WTC11 (cell line): ENCODE data around the gene EPHA6. TPM values are rescaled to one million over a fixed set of nuclear protein-coding genes. Genes with fewer than 3 reads are reported as not detected.

ENCODE experiments used
- ATAC-seq: fragments of 200-7000 bp; cut with Tn5 transposase; 2 replicates; pipeline ENCODE4 v1.10.0; 2021; ENCODE audit warnings: mild to moderate bottlenecking, moderate library complexity
- CTCF ChIA-PET: fragments of 300-600 bp; sonication (Branson Sonifier 250); formaldehyde crosslinking; loops from one replicate; lab custom pipeline; 2021; ENCODE audit warnings: antibody characterized with exemption; lab: Charles Lee
- POLR2A ChIA-PET: fragments of 350-600 bp; sonication (Branson Sonifier 250); formaldehyde crosslinking; loops from one replicate; lab custom pipeline; 2021; ENCODE audit warnings: antibody characterized with exemption; lab: Charles Lee
- DNase-seq: peaks from one replicate; pipeline ENCODE4 v3.0.0; 2021; ENCODE audit warnings: low spot score
- H3K27ac Mint-ChIP-seq: 2 replicates; pipeline ENCODE4 v1.8.0; 2021; ENCODE audit warnings: mixed read lengths
- H3K27me3 Mint-ChIP-seq: 2 replicates; pipeline ENCODE4 v1.8.0; 2021; ENCODE audit warnings: low read depth, mild to moderate bottlenecking, moderate library complexity, mixed read lengths
- H3K36me3 Mint-ChIP-seq: 2 replicates; pipeline ENCODE4 v1.8.0; 2021; ENCODE audit warnings: mixed read lengths
- H3K4me1 Mint-ChIP-seq: 2 replicates; pipeline ENCODE4 v1.8.0; 2022; ENCODE audit warnings: mixed read lengths
- H3K4me3 Mint-ChIP-seq: 2 replicates; pipeline ENCODE4 v1.8.0; 2021; ENCODE audit warnings: mild to moderate bottlenecking, moderate library complexity, mixed read lengths
- H3K9me3 Mint-ChIP-seq: 2 replicates; pipeline ENCODE4 v1.8.0; 2021; ENCODE audit warnings: mixed read lengths
- ATF1 ChIP-seq: sonication (generic); formaldehyde crosslinking; IDR thresholded peaks from 2 replicates; pipeline ENCODE4 v1.8.1; 2023; ENCODE audit warnings: mild to moderate bottlenecking, moderate library complexity, missing genetic modification reagents
- CREB1 ChIP-seq: sonication (generic); formaldehyde crosslinking; IDR thresholded peaks from 2 replicates; pipeline ENCODE4 v1.8.0; 2023; ENCODE audit warnings: mild to moderate bottlenecking, missing genetic modification reagents
- GABPB1 ChIP-seq: sonication (generic); formaldehyde crosslinking; IDR thresholded peaks from 2 replicates; pipeline ENCODE4 v1.8.1; 2023; ENCODE audit warnings: mild to moderate bottlenecking, missing genetic modification reagents
- JUN ChIP-seq: sonication (generic); formaldehyde crosslinking; IDR thresholded peaks from 2 replicates; pipeline ENCODE4 v1.8.0; 2023; ENCODE audit warnings: mild to moderate bottlenecking, missing genetic modification reagents
- KAT7 ChIP-seq: sonication (generic); formaldehyde crosslinking; IDR thresholded peaks from 2 replicates; pipeline ENCODE4 v1.8.1; 2023; ENCODE audit warnings: missing genetic modification reagents, mild to moderate bottlenecking, borderline replicate concordance
- NR3C1 ChIP-seq: sonication (generic); formaldehyde crosslinking; conservative IDR thresholded peaks from 2 replicates; pipeline ENCODE4 v1.8.1; 2023; ENCODE audit warnings: low read depth, mild to moderate bottlenecking, missing genetic modification reagents
- PRRX2 ChIP-seq: fragments of 250-450 bp; sonication (Bioruptor Pico); IDR thresholded peaks from 2 replicates; pipeline ENCODE4 v1.8.0; 2021; ENCODE audit warnings: mild to moderate bottlenecking
- SMAD3 ChIP-seq: sonication (generic); formaldehyde crosslinking; IDR thresholded peaks from 2 replicates; pipeline ENCODE4 v1.8.0; 2022; ENCODE audit warnings: missing genetic modification reagents, mild to moderate bottlenecking, borderline replicate concordance
- SP1 ChIP-seq: sonication (generic); formaldehyde crosslinking; conservative IDR thresholded peaks from 2 replicates; pipeline ENCODE4 v1.8.1; 2022; ENCODE audit warnings: missing genetic modification reagents
- ZNF138 ChIP-seq: sonication (generic); formaldehyde crosslinking; conservative IDR thresholded peaks from 2 replicates; pipeline ENCODE4 v1.8.1; 2022; ENCODE audit warnings: mild to moderate bottlenecking, moderate library complexity, missing genetic modification reagents
- ZNF219 ChIP-seq: sonication (generic); formaldehyde crosslinking; IDR thresholded peaks from 2 replicates; pipeline ENCODE4 v1.8.0; 2023; ENCODE audit warnings: missing genetic modification reagents, mild to moderate bottlenecking, borderline replicate concordance
- ZNF317 ChIP-seq: sonication (generic); formaldehyde crosslinking; IDR thresholded peaks from 2 replicates; pipeline ENCODE4 v1.8.1; 2023; ENCODE audit warnings: low read depth, mild to moderate bottlenecking, moderate library complexity, missing genetic modification reagents, borderline replicate concordance
- ZNF396 ChIP-seq: fragments of 250-450 bp; sonication (Bioruptor Pico); IDR thresholded peaks from 2 replicates; pipeline ENCODE4 v1.8.0; 2021; ENCODE audit warnings: mild to moderate bottlenecking, moderate library complexity, borderline replicate concordance
- total RNA-seq: library from RNA; stranded (reverse); gene quantifications from 3 replicates; pipeline ENCODE4 v1.2.3, GENCODE V29; 2021
- TF ChIP-seq, protein P1 (sequence below): sonication (generic); formaldehyde crosslinking; IDR thresholded peaks from 2 replicates; pipeline ENCODE4 v1.8.1; 2023; ENCODE audit warnings: mild to moderate bottlenecking, missing genetic modification reagents, moderate library complexity
- TF ChIP-seq, protein P2 (sequence below): fragments of 250-450 bp; sonication (Bioruptor Pico); IDR thresholded peaks from 2 replicates; pipeline ENCODE4 v1.9.0; 2021; ENCODE audit warnings: mild to moderate bottlenecking
- TF ChIP-seq, protein P3 (sequence below): sonication (generic); formaldehyde crosslinking; IDR thresholded peaks from 2 replicates; pipeline ENCODE4 v1.8.1; 2022; ENCODE audit warnings: mild to moderate bottlenecking, missing genetic modification reagents, moderate library complexity, borderline replicate concordance
- TF ChIP-seq, protein P4 (sequence below): sonication (generic); formaldehyde crosslinking; IDR thresholded peaks from 2 replicates; pipeline ENCODE4 v1.8.0; 2022; ENCODE audit warnings: mild to moderate bottlenecking, missing genetic modification reagents
- TF ChIP-seq, protein P5 (sequence below): sonication (generic); formaldehyde crosslinking; IDR thresholded peaks from 2 replicates; pipeline ENCODE4 v1.8.0; 2022; ENCODE audit warnings: mild to moderate bottlenecking, missing genetic modification reagents
- TF ChIP-seq, protein P6 (sequence below): sonication (generic); formaldehyde crosslinking; IDR thresholded peaks from 2 replicates; pipeline ENCODE4 v1.8.0; 2022; ENCODE audit warnings: mild to moderate bottlenecking, missing genetic modification reagents
- TF ChIP-seq, protein P7 (sequence below): sonication (generic); formaldehyde crosslinking; IDR thresholded peaks from 2 replicates; pipeline ENCODE4 v1.8.1; 2023; ENCODE audit warnings: mild to moderate bottlenecking, missing genetic modification reagents, moderate library complexity
- TF ChIP-seq, protein P8 (sequence below): sonication (generic); formaldehyde crosslinking; IDR thresholded peaks from 2 replicates; pipeline ENCODE4 v1.8.1; 2022; ENCODE audit warnings: mild to moderate bottlenecking, moderate library complexity, missing genetic modification reagents

EPHA6 gene
- total RNA-seq, 1 experiment from 2014 or later, result 2.1 TPM

DNA sequence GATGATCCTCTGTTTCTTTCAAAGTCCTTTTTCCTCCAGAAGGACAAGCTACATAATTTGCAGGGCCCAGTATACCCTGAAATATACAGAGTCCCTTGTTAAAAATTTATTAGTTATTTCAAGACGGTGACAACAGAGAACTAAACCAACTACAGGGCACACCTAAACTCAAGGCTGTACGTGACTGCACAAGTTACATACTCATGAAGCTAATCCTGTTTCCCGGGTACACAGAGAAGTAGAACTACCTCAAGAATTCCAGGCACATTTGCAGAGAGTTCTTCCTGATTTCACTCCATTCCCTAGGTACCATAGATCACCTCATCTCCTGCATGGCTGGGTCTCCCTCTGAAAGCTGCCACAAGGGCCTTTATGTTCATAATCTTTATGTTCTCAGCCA lies 670.8 kb downstream of the EPHA6 start (continued):
- no peak for TF ChIP-seq JUN (CRISPR knock-in tag)
- TF ChIP-seq ZNF317 (CRISPR knock-in tag), result no peak

DNA sequence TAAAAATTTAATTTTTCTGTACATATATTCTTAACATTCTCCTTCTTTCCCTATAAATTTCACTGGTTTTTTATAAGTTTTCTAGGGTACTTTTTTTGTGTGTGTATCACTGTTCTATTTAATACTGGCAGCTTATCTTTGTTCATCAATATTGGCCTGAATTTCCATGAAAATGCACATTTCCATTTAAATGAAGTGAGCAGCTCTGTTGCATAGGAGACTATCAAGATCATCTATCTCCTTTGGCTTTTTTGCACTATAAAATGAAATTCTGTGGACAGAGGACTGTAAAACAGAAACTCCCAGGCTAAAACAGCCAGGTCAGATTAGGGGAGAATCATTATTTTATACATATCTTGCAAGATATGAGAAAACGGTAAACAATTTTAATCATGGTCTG lies 673.2 kb downstream of the EPHA6 start:
- no peak for DNase-seq
- Mint-ChIP-seq H3K9me3 (peaks cover 16% of the 10 kb centered on the region), H3K4me3 (no peak overlapping the region), H3K27ac (no peak overlapping the region), H3K36me3 (no peaks in the 10 kb centered on the region), H3K27me3 (no peaks in the 10 kb centered on the region), H3K4me1 (peaks cover 7% of the 10 kb centered on the region)
- POLR2A ChIA-PET, result no interaction called here
- TF ChIP-seq PRRX2 (CRISPR knock-in tag) (no peak), KAT7 (CRISPR knock-in tag) (no peak), ZNF396 (CRISPR knock-in tag) (no peak), CREB1 (CRISPR knock-in tag) (no peak), SP1 (CRISPR knock-in tag) (no peak), ZNF219 (CRISPR knock-in tag) (no peak), ZNF317 (CRISPR knock-in tag) (no peak)
- TF ChIP-seq, protein P1, sequence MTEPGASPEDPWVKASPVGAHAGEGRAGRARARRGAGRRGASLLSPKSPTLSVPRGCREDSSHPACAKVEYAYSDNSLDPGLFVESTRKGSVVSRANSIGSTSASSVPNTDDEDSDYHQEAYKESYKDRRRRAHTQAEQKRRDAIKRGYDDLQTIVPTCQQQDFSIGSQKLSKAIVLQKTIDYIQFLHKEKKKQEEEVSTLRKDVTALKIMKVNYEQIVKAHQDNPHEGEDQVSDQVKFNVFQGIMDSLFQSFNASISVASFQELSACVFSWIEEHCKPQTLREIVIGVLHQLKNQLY (CRISPR knock-in tag), result no peak
- TF ChIP-seq, protein P2, sequence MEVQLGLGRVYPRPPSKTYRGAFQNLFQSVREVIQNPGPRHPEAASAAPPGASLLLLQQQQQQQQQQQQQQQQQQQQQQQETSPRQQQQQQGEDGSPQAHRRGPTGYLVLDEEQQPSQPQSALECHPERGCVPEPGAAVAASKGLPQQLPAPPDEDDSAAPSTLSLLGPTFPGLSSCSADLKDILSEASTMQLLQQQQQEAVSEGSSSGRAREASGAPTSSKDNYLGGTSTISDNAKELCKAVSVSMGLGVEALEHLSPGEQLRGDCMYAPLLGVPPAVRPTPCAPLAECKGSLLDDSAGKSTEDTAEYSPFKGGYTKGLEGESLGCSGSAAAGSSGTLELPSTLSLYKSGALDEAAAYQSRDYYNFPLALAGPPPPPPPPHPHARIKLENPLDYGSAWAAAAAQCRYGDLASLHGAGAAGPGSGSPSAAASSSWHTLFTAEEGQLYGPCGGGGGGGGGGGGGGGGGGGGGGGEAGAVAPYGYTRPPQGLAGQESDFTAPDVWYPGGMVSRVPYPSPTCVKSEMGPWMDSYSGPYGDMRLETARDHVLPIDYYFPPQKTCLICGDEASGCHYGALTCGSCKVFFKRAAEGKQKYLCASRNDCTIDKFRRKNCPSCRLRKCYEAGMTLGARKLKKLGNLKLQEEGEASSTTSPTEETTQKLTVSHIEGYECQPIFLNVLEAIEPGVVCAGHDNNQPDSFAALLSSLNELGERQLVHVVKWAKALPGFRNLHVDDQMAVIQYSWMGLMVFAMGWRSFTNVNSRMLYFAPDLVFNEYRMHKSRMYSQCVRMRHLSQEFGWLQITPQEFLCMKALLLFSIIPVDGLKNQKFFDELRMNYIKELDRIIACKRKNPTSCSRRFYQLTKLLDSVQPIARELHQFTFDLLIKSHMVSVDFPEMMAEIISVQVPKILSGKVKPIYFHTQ (CRISPR knock-in tag), result no peak
- TF ChIP-seq, protein P3, sequence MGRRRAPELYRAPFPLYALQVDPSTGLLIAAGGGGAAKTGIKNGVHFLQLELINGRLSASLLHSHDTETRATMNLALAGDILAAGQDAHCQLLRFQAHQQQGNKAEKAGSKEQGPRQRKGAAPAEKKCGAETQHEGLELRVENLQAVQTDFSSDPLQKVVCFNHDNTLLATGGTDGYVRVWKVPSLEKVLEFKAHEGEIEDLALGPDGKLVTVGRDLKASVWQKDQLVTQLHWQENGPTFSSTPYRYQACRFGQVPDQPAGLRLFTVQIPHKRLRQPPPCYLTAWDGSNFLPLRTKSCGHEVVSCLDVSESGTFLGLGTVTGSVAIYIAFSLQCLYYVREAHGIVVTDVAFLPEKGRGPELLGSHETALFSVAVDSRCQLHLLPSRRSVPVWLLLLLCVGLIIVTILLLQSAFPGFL (CRISPR knock-in tag), result no peak
- CTCF ChIA-PET, result no interaction called here
- no peak for ATAC-seq

DNA sequence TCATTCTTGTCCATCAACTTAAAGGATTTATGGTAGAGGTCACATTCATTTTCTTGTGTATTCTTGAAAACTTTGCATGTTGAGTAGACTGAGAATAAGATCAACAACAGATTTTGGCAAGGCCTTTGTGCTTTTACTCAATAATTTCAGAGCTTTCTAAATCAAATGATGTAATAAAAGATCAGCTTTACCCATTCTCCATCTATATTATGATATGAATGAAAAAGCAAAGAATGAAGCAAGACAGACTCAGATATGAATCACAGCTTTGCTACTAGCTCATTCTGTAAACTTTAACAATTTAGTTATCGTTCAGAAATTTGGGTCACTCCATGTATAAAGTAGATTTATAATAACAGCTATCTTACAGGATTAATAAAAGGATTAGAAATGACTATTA lies 674.3 kb downstream of the EPHA6 start:
- peaks cover 8% of the 10 kb centered on the region for H3K9me3 Mint-ChIP-seq
- CTCF ChIA-PET, result no interaction called here

DNA sequence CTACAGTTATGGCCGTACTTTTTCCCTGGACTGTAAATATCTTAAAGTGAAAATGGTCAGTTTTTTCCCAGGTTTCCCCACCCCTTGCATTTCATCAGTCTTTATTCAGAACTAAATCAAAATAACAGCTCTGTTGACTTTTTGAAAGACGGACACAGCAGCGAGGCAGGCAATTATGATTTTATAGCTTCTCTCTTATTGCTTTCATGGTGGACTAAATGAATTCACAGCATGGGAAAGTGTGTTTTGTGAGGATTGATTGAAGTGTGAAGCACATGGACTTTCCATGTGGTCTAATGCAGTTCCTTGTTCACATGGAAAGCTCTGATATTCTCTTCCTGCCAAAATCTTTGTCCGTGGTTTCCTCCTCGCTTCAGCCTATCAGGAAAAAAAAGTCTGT lies 681.5 kb downstream of the EPHA6 start:
- DNase-seq (no peak), ATAC-seq (no peak)
- Mint-ChIP-seq H3K36me3 (peaks cover 11% of the 10 kb centered on the region), H3K27me3 (no peaks in the 10 kb centered on the region), H3K4me3 (no peak overlapping the region), H3K9me3 (peaks cover 19% of the 10 kb centered on the region), H3K4me1 (no peaks in the 10 kb centered on the region), H3K27ac (no peak overlapping the region)
- ChIA-PET POLR2A (no interaction called here), CTCF (no interaction called here)
- TF ChIP-seq, protein P4, sequence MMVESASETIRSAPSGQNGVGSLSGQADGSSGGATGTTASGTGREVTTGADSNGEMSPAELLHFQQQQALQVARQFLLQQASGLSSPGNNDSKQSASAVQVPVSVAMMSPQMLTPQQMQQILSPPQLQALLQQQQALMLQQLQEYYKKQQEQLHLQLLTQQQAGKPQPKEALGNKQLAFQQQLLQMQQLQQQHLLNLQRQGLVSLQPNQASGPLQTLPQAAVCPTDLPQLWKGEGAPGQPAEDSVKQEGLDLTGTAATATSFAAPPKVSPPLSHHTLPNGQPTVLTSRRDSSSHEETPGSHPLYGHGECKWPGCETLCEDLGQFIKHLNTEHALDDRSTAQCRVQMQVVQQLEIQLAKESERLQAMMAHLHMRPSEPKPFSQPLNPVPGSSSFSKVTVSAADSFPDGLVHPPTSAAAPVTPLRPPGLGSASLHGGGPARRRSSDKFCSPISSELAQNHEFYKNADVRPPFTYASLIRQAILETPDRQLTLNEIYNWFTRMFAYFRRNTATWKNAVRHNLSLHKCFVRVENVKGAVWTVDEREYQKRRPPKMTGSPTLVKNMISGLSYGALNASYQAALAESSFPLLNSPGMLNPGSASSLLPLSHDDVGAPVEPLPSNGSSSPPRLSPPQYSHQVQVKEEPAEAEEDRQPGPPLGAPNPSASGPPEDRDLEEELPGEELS (CRISPR knock-in tag), result no peak
- TF ChIP-seq ATF1 (CRISPR knock-in tag) (no peak), ZNF138 (CRISPR knock-in tag) (no peak), GABPB1 (CRISPR knock-in tag) (no peak)
- TF ChIP-seq, protein P5, sequence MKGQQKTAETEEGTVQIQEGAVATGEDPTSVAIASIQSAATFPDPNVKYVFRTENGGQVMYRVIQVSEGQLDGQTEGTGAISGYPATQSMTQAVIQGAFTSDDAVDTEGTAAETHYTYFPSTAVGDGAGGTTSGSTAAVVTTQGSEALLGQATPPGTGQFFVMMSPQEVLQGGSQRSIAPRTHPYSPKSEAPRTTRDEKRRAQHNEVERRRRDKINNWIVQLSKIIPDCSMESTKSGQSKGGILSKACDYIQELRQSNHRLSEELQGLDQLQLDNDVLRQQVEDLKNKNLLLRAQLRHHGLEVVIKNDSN (CRISPR knock-in tag), result no peak
- TF ChIP-seq, protein P6, sequence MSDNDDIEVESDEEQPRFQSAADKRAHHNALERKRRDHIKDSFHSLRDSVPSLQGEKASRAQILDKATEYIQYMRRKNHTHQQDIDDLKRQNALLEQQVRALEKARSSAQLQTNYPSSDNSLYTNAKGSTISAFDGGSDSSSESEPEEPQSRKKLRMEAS, result no peak
- TF ChIP-seq, protein P7, sequence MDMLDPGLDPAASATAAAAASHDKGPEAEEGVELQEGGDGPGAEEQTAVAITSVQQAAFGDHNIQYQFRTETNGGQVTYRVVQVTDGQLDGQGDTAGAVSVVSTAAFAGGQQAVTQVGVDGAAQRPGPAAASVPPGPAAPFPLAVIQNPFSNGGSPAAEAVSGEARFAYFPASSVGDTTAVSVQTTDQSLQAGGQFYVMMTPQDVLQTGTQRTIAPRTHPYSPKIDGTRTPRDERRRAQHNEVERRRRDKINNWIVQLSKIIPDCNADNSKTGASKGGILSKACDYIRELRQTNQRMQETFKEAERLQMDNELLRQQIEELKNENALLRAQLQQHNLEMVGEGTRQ (CRISPR knock-in tag), result no peak

More for the DNA sequence above, 674.3 kb downstream of the EPHA6 start:
- H3K27ac Mint-ChIP-seq, result no peak overlapping the region
- DNase-seq, result no peak
- TF ChIP-seq, protein P8, sequence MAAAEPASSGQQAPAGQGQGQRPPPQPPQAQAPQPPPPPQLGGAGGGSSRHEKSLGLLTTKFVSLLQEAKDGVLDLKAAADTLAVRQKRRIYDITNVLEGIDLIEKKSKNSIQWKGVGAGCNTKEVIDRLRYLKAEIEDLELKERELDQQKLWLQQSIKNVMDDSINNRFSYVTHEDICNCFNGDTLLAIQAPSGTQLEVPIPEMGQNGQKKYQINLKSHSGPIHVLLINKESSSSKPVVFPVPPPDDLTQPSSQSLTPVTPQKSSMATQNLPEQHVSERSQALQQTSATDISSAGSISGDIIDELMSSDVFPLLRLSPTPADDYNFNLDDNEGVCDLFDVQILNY (CRISPR knock-in tag), result no peak
- no peak for TF ChIP-seq SMAD3 (CRISPR knock-in tag)
- no peak for TF ChIP-seq NR3C1 (CRISPR knock-in tag)
- peaks cover 7% of the 10 kb centered on the region for H3K4me1 Mint-ChIP-seq
- no peaks in the 10 kb centered on the region for H3K36me3 Mint-ChIP-seq
- no peak overlapping the region for H3K4me3 Mint-ChIP-seq
- POLR2A ChIA-PET, result no interaction called here
- H3K27me3 Mint-ChIP-seq, result no peaks in the 10 kb centered on the region
- ATAC-seq, result no peak
